PC-3 (cell line): ENCODE data around the gene NDUFB5.

Source experiments
- CTCF ChIP-seq: fragments of 300-600 bp; sonication (generic); conservative IDR thresholded peaks from 2 replicates; pipeline ENCODE4 v1.5.1; 2017; ENCODE audit warnings: antibody characterized with exemption, low read depth, mild to moderate bottlenecking, low read length
- EZH2 ChIP-seq: fragments of 300-600 bp; sonication (generic); IDR thresholded peaks from one replicate; pipeline ENCODE4 v1.6.1; 2017; ENCODE audit warnings: antibody characterized with exemption, mild to moderate bottlenecking, low read length; ENCODE audit not compliant: unreplicated experiment

- TF ChIP-seq CTCF, result no peak
- TF ChIP-seq EZH2, result no peak
These were observed 17.4 kb downstream of the NDUFB5 start for GRCh38 chr3:179622023-179622422.
